Loucy (cell line): ENCODE measurements around the gene SCO1.

ENCODE experiments used
- EZH2phosphoT487 ChIP-seq: fragments of 200-600 bp; IDR thresholded peaks from 2 replicates; pipeline ENCODE4 v1.6.1; 2018; ENCODE audit warnings: antibody characterized with exemption, mild to moderate bottlenecking, moderate library complexity, borderline replicate concordance
- TF ChIP-seq, protein P1 (sequence below): fragments of 200-600 bp; sonication (generic); conservative IDR thresholded peaks from 2 replicates; pipeline ENCODE4 v1.5.1; 2014; ENCODE audit warnings: mild to moderate bottlenecking, antibody characterized with exemption, low read length

DNA sequence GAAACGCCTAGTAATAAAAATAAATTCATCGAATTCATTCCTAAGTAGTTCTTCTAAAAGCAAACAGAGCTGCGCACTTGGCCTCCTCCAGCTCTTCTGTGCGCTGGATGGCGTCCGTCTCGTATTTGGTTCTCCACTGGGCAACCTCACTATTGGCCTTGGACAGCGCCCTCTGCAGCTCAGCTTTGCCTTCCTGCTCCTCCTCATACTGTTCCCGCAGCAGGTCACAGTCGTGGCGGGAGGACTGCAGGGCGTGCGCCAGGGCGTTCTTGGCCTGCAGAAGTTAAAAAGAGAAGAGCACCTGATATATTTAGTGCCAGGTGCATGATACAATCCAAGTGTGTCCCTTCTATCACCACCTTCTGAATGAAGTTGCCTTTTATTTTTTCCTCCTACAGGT, 62.0 kb downstream of the SCO1 start:
- TF ChIP-seq, protein P1, sequence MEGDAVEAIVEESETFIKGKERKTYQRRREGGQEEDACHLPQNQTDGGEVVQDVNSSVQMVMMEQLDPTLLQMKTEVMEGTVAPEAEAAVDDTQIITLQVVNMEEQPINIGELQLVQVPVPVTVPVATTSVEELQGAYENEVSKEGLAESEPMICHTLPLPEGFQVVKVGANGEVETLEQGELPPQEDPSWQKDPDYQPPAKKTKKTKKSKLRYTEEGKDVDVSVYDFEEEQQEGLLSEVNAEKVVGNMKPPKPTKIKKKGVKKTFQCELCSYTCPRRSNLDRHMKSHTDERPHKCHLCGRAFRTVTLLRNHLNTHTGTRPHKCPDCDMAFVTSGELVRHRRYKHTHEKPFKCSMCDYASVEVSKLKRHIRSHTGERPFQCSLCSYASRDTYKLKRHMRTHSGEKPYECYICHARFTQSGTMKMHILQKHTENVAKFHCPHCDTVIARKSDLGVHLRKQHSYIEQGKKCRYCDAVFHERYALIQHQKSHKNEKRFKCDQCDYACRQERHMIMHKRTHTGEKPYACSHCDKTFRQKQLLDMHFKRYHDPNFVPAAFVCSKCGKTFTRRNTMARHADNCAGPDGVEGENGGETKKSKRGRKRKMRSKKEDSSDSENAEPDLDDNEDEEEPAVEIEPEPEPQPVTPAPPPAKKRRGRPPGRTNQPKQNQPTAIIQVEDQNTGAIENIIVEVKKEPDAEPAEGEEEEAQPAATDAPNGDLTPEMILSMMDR, result peak; percentile 32; the same call in 1 of the 2 replicates
- TF ChIP-seq EZH2phosphoT487, result no peak
